HEK293 (cell line): ENCODE measurements around the gene MUC2.

Source experiments
- CTCF ChIA-PET: fragments of 350-600 bp; formaldehyde crosslinking; extraction: SDS; loops from one replicate; lab custom pipeline; 2021; ENCODE audit warnings: antibody characterized with exemption; lab: Yijun Ruan, JAX
- POLR2A ChIA-PET: fragments of 300-600 bp; formaldehyde crosslinking; extraction: SDS; loops from one replicate; lab custom pipeline; 2020; ENCODE audit warnings: antibody characterized with exemption, inconsistent platforms; lab: Yijun Ruan, JAX
- H3K27ac ChIP-seq: fragments of 200-500 bp; sonication (Bioruptor generic); 2 replicates; pipeline ENCODE4 v1.5.1; 2014; ENCODE audit warnings: low read depth, low read length, control low read depth, inconsistent platforms; ENCODE audit errors: extremely low read depth
- H3K36me3 ChIP-seq, 2 experiments: fragments of 200-500 bp in 1 of 2; sonication (Bioruptor generic) in 1 of 2; 1 replicate in 1 of 2; 2 replicates in 1 of 2; pipeline ENCODE4 v1.5.1; 2014 to 2017; ENCODE audit warnings: inconsistent platforms in 2 of 2, low read length in 2 of 2; ENCODE audit not compliant: control insufficient read depth in 2 of 2, insufficient read depth in 1 of 2
- H3K4me1 ChIP-seq: fragments of 200-500 bp; sonication (Bioruptor generic); 2 replicates; pipeline ENCODE4 v1.5.1; 2014; ENCODE audit warnings: mild to moderate bottlenecking, low read length, inconsistent platforms; ENCODE audit not compliant: control insufficient read depth, insufficient read depth
- H3K4me3 ChIP-seq: 2 replicates; pipeline ENCODE4 v1.5.1; 2011; ENCODE audit warnings: low read depth, mild to moderate bottlenecking, control low read depth, low read length, moderate library complexity
- H3K9me3 ChIP-seq: fragments of 200-500 bp; sonication (Bioruptor generic); 2 replicates; pipeline ENCODE4 v1.5.1; 2014; ENCODE audit warnings: low read depth, low read length, inconsistent platforms; ENCODE audit not compliant: control insufficient read depth, insufficient read depth
- INSM2 ChIP-seq: fragments of 450-650 bp; formaldehyde crosslinking; IDR thresholded peaks from 2 replicates; pipeline ENCODE4 v1.5.1; 2016; ENCODE audit warnings: missing biosample characterization, missing genetic modification characterization
- MYNN ChIP-seq: fragments of 450-650 bp; formaldehyde crosslinking; IDR thresholded peaks from 2 replicates; pipeline ENCODE4 v1.5.1; 2016; ENCODE audit warnings: missing biosample characterization, missing genetic modification characterization, borderline replicate concordance
- RBAK ChIP-seq: fragments of 450-650 bp; formaldehyde crosslinking; IDR thresholded peaks from 2 replicates; pipeline ENCODE4 v1.5.1; 2016; ENCODE audit warnings: missing biosample characterization, missing genetic modification characterization
- SCRT2 ChIP-seq: fragments of 450-650 bp; formaldehyde crosslinking; IDR thresholded peaks from 2 replicates; pipeline ENCODE4 v1.5.1; 2016; ENCODE audit warnings: missing biosample characterization, missing genetic modification characterization
- ZBTB11 ChIP-seq: fragments of 450-650 bp; formaldehyde crosslinking; conservative IDR thresholded peaks from 2 replicates; pipeline ENCODE4 v1.5.1; 2016; ENCODE audit warnings: low read depth, missing biosample characterization, missing genetic modification characterization
- ZNF148 ChIP-seq: fragments of 450-650 bp; formaldehyde crosslinking; IDR thresholded peaks from 2 replicates; pipeline ENCODE4 v1.5.0; 2017; ENCODE audit warnings: missing biosample characterization, missing genetic modification characterization, borderline replicate concordance
- ZNF16 ChIP-seq: fragments of 450-650 bp; formaldehyde crosslinking; IDR thresholded peaks from 2 replicates; pipeline ENCODE4 v1.5.1; 2016; ENCODE audit warnings: low read depth, missing biosample characterization, missing genetic modification characterization
- ZNF501 ChIP-seq: fragments of 450-650 bp; formaldehyde crosslinking; IDR thresholded peaks from 2 replicates; pipeline ENCODE4 v1.5.1; 2016; ENCODE audit warnings: missing biosample characterization, missing genetic modification characterization
- ZNF571 ChIP-seq: fragments of 450-650 bp; formaldehyde crosslinking; IDR thresholded peaks from 2 replicates; pipeline ENCODE4 v1.5.0; 2017; ENCODE audit warnings: missing biosample characterization, missing genetic modification characterization
- ZNF629 ChIP-seq: fragments of 450-650 bp; formaldehyde crosslinking; IDR thresholded peaks from 2 replicates; pipeline ENCODE4 v1.5.1; 2017; ENCODE audit warnings: missing biosample characterization, missing genetic modification characterization

MUC2 gene

DNA sequence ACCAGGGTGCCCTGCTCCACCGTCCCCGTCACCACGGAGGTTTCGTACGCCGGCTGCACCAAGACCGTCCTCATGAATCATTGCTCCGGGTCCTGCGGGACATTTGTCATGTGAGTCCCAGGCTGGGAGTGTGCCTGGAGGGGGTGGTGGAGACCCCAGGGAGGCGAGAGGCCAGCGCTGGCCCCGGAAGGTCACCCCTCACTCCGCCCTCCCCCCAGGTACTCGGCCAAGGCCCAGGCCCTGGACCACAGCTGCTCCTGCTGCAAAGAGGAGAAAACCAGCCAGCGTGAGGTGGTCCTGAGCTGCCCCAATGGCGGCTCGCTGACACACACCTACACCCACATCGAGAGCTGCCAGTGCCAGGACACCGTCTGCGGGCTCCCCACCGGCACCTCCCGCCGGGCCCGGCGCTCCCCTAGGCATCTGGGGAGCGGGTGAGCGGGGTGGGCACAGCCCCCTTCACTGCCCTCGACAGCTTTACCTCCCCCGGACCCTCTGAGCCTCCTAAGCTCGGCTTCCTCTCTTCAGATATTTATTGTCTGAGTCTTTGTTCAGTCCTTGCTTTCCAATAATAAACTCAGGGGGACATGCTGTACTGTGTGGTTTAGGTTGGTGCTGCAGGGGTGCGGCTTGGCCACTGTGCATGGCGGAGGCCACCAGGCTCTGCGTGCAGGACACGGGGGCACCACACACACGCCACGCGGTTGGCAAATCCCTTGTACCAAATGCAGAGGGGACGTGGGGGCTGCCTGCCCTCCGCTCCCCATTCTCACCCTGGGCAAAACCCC lies 35.4 kb downstream of the MUC2 start:
- H3K9me3 ChIP-seq, result no peaks in the 10 kb centered on the region
- no peak for TF ChIP-seq ZNF16 (tag by site-specific recombination)
- TF ChIP-seq ZNF571 (tag by site-specific recombination), result no peak
- TF ChIP-seq ZNF148 (tag by site-specific recombination), result no peak
- no peak for TF ChIP-seq ZBTB11 (tag by site-specific recombination)
- no peak for TF ChIP-seq INSM2
- TF ChIP-seq ZNF629 (tag by site-specific recombination), result no peak
- TF ChIP-seq ZNF501 (tag by site-specific recombination), result no peak
- no peak for TF ChIP-seq RBAK (tag by site-specific recombination)
- TF ChIP-seq, all 188 proteins: peak for 0
- Histone ChIP-seq H3K36me3 (no peaks in the 10 kb centered on the region), H3K4me3 (no peak overlapping the region), H3K27ac (no peak overlapping the region), H3K4me1 (no peaks in the 10 kb centered on the region)
- ChIA-PET POLR2A (no interaction called here), CTCF (no interaction called here)

GRCh38 chr11:1111545-1112212 lies 37.0 kb downstream of the MUC2 start:
- H3K9me3 ChIP-seq, result no peaks in the 10 kb centered on the region
- TF ChIP-seq MYNN (tag by site-specific recombination), result no peak
- TF ChIP-seq SCRT2 (tag by site-specific recombination), result peak; percentile 40
- CTCF ChIA-PET, result interaction anchor here (0.5 kb wide), 1 partner anchor 222 kb away, joined by 3 read pairs; no protein-coding TSS in a partner anchor
- H3K4me1 ChIP-seq, result no peaks in the 10 kb centered on the region
- no peaks in the 10 kb centered on the region for H3K36me3 ChIP-seq
- POLR2A ChIA-PET, result no interaction called here
- no peak overlapping the region for H3K27ac ChIP-seq
- no peak overlapping the region for H3K4me3 ChIP-seq
